HG03095 (cell line): Measurements from ENCODE around the gene MINK1.

Experiments used
- ATAC-seq: cut with Tn5 transposase; IDR thresholded peaks from one replicate; pipeline ENCODE4 v1.9.1; 2021; ENCODE audit warnings: moderate library complexity; ENCODE audit not compliant: unreplicated experiment

The MINK1 gene

DNA sequence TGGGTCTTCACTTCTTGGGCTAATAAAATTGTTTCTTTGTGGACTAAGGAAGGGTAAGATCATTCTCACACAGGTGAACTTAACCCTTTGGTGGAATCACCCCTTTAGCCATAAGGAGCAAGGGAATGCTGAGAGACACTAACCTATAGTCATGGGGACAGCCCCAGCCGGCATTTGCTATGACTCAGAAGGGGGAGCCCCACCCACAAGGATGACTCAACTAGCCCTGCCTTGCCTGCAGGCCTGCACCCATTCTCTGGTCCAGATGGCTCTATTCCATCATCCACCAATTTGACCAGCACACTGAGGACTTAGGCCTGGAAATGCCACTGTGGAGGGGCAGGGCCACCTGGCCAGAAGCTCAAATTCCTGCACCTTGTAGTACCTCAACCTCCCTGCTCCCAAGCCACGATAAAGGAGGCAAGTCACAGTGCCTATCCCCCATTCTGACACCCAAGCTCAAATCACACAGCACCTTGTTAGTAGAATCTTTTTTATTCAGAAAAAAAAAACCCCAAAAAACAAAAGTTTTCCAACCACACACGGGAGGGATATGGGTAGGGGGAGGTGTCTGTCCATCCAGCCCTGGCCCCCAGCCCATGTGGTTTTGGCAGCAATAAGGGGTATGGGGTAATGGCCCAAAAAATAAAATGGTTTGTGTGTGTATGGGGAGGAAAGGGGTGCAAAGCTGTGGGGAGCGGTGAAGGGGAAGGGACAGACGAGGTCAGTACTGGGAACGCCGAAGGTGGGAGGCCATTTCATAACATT is 112.2 kb downstream of the MINK1 start:
- ATAC-seq: peak; percentile 32

GRCh38 chr17:4945944-4946280 is 112.8 kb downstream of the MINK1 start:
- ATAC-seq: no peak

- no peak for ATAC-seq
These were observed 113.3 kb downstream of the MINK1 start for GRCh38 chr17:4946312-4946976.

GRCh38 chr17:4947010-4947410 is 113.9 kb downstream of the MINK1 start:
- no peak for ATAC-seq
